GM12891 (cell line): Measurements from ENCODE around the gene ABCA1.

ENCODE experiments used
- DNase-seq: peaks from one replicate; pipeline ENCODE4 v3.0.0; 2011; ENCODE audit warnings: low spot score; ENCODE audit not compliant: insufficient read length
- FAIRE-seq: peaks from 2 replicates; lab custom pipeline; 2011; peaks lifted over from hg19 to GRCh38; lab: Jason Lieb, UNC
- PAX5 ChIP-seq: IDR thresholded peaks from 2 replicates; pipeline ENCODE4 v1.6.1; 2011; ENCODE audit warnings: low read length, moderate library complexity, mild to moderate bottlenecking; ENCODE audit not compliant: insufficient read depth, severe bottlenecking
- POLR2A ChIP-seq: IDR thresholded peaks from 2 replicates; pipeline ENCODE4 v1.6.1; 2011; ENCODE audit warnings: low read depth, low read length, control low read depth
- POLR2AphosphoS5 ChIP-seq: IDR thresholded peaks from 2 replicates; pipeline ENCODE4 v1.6.1; 2011; ENCODE audit warnings: low read depth, low read length, control low read depth
- POU2F2 ChIP-seq: IDR thresholded peaks from 2 replicates; pipeline ENCODE4 v1.6.1; 2011; ENCODE audit warnings: low read depth, mild to moderate bottlenecking, control low read depth, low read length, moderate library complexity
- SPI1 ChIP-seq: IDR thresholded peaks from 2 replicates; pipeline ENCODE4 v1.6.1; 2011; ENCODE audit warnings: low read depth, low read length, control low read depth
- TAF1 ChIP-seq: IDR thresholded peaks from 2 replicates; pipeline ENCODE4 v1.6.1; 2011; ENCODE audit warnings: low read depth, low read length, control low read depth

The ABCA1 gene

DNA sequence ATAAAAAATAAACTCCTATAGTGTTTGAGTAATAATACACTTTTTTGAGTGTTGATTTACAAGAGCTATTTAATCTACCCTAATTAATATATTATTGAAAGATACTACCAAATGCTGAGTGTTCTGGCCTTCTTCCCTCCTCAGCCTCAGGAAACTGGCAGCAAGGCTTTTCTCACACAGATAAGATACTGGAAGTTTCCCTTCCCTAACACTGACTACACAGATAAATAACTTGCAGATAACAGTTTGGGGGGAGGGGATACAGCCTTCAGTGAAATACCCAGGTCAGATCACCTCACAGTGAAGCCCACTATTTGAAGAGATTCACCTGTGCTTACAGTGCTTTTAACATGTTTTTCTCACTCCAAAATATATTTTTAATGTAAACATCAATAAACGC, 182.1 kb downstream of the ABCA1 start:
- TF ChIP-seq POLR2AphosphoS5 (no peak), POU2F2 (no peak), POLR2A (no peak)
- DNase-seq: no peak
- no peak for FAIRE-seq

DNA sequence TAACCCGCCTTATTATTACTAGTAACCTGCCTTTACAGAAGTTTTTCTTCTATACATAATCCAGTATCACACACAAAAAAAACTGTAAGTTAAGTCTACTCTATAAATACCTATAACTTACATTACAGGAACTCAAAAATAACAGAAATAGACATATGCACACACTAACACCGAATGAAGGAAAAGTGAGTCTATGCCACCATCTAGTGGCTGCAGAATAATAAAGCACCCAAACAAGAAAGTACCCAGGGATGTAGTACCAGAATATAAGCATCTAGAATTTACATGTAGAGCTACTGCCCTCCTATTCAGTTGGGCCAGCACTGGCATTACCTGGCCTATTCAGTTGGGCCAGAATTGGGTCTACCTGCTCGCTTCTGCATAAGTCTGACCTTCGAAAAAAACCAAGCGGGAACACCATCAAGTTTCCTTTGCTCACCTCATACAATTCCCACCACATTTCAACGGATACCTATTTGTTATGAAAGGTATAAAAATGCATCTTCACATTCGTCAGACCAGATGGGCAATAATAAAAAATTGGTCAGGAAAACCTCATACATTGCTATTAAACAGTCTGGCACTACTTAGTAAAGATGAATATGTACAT, 184.5 kb downstream of the ABCA1 start:
- peak; percentile 85 for FAIRE-seq
- no peak for DNase-seq
- no peak for TF ChIP-seq POLR2A
- TF ChIP-seq TAF1: no peak
- TF ChIP-seq PAX5: no peak
- no peak for TF ChIP-seq POLR2AphosphoS5
- TF ChIP-seq POU2F2: no peak
- TF ChIP-seq SPI1: no peak

GRCh38 chr9:104740621-104741020, 187.3 kb downstream of the ABCA1 start:
- FAIRE-seq: no peak
- no peak for TF ChIP-seq SPI1
- TF ChIP-seq PAX5: no peak
- no peak for TF ChIP-seq POLR2AphosphoS5
- no peak for TF ChIP-seq POLR2A
- TF ChIP-seq POU2F2: no peak
- no peak for TF ChIP-seq TAF1
- no peak for DNase-seq

DNA sequence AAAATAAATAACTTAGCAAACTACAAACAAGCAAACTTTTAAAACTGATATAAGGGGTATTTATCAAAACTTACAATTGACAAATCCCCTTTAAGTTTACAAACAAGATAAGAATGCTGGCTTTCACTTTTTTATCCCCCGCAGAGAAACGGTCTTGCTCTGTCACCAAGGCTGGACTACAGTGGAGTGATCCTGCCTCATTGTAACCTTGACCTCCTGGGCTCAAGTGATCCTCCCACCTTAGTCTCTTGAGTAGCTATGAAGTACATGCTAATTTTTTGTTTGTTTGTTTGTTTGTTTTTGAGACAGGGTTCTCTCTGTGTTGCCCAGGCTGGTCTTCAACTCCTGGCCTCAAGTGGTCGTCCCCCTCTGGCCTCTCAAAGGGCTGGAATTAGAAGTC, 189.5 kb downstream of the ABCA1 start:
- DNase-seq: no peak
- TF ChIP-seq SPI1 (no peak), TAF1 (no peak), POLR2A (no peak), POU2F2 (no peak), PAX5 (no peak), POLR2AphosphoS5 (no peak)
- no peak for FAIRE-seq
